HG02938 (cell line): Measurements from ENCODE around the gene ADGRG2.
"Not testable (repeated sequence)": the region's sequence is repeated elsewhere in the genome, so short reads cannot be mapped to it uniquely, and the experiment has no call there.

Experiments used
- ATAC-seq: cut with Tn5 transposase; IDR thresholded peaks from one replicate; pipeline ENCODE4 v1.9.1; 2021; ENCODE audit warnings: mild to moderate bottlenecking, moderate library complexity; ENCODE audit not compliant: unreplicated experiment

ADGRG2 gene

GRCh38 chrX:19007868-19008267 is 114.4 kb downstream of the ADGRG2 start:
- no peak for ATAC-seq

GRCh38 chrX:19007011-19007410 is 115.3 kb downstream of the ADGRG2 start:
- ATAC-seq, result no peak

- ATAC-seq, result no peak
Observed at GRCh38 chrX:19005909-19006308, 116.4 kb downstream of the ADGRG2 start.

- ATAC-seq, result no peak
Observed at GRCh38 chrX:19003756-19004155, 118.5 kb downstream of the ADGRG2 start.

DNA sequence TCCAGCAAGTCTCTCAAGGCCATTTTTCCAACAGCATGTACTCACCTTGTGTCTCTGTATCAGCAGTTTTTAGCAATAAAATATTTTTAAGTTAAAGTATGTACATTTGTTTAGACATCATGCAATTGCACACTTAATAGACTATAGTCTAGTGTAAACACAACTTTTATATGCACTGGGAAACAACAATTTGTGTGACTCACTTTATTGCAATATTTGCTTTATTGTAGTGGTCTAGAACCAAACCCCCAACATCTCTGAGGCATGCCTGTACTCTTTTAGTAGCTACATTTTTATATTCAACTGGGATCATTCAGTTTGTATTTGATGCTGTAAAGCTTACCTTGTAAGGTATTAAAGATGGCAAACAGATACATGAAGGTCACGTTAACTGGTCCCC is 123.6 kb downstream of the ADGRG2 start:
- no peak for ATAC-seq

DNA sequence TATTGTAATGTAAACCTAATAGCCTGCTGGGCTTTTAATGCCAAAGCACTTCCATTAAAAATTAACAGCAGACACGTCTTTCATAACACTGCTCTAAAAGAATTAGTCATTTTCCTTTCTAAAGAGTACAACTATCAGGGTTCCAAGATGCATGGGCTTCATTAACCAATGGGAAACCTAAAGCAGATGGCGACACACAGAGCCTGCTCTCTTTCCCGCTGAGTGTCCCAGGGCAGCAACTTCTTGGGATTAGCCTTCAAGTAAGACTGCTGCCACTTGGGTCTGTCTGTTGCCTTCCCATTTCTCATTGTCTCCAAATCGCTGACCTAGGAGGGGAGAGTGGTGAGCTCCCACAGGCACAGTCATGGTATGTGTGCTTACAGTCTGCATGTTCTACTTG is 124.4 kb downstream of the ADGRG2 start:
- no peak for ATAC-seq

- ATAC-seq, result no peak
Observed at GRCh38 chrX:18996536-18996935, 125.7 kb downstream of the ADGRG2 start.

DNA sequence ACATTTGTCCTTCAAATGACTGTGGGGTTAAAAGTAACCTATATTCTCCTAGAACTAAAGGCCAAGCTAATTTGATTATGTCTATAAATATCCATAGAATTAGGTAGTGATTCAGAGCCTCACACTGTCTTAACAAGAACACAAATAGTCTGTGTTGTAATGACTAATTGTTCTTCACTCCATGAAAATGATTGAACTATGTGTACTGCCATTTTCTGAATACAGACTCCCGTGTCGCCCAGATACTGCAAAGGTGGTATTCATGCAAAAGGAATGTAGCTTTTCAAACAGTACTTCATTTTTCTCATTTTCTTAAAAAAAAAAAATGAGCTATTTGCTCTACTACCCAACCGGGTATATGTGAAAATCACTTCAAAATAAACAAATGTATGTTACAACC is 127.0 kb downstream of the ADGRG2 start:
- ATAC-seq, result no peak

- ATAC-seq, result no peak
Observed at GRCh38 chrX:18994713-18995112, 127.6 kb downstream of the ADGRG2 start.

DNA sequence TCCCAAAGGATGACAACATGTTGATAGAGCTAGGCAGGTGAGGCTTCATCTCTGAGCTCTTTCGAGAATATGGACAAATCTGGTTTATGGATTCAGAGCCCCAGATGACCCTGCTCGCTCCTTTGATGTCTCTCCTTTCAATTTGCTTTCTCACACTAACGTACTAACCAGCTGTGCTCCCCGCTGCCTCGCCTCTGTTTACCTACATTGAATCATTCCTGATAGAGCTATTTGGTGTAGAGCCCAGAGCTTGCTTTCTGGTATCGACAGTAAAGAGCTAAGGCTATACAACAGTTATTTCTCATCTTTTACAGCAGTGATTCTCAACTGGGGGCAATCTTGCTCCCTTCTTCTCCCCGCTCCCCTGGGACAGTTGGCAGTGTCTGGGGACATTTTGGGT is 129.4 kb downstream of the ADGRG2 start:
- no peak for ATAC-seq

DNA sequence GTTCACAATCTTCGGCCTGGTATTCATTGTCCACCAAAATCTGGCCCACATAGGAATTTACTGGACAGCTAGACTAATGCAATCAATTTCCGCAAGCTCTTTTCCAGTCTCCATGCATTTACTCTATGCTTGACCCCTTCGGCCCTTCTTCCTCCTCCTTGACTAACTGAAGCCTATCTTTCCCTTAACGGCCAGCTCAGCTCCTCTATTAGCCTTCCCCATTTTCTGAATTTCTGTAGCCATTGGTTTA is 137.2 kb downstream of the ADGRG2 start:
- peak; percentile 7 for ATAC-seq

DNA sequence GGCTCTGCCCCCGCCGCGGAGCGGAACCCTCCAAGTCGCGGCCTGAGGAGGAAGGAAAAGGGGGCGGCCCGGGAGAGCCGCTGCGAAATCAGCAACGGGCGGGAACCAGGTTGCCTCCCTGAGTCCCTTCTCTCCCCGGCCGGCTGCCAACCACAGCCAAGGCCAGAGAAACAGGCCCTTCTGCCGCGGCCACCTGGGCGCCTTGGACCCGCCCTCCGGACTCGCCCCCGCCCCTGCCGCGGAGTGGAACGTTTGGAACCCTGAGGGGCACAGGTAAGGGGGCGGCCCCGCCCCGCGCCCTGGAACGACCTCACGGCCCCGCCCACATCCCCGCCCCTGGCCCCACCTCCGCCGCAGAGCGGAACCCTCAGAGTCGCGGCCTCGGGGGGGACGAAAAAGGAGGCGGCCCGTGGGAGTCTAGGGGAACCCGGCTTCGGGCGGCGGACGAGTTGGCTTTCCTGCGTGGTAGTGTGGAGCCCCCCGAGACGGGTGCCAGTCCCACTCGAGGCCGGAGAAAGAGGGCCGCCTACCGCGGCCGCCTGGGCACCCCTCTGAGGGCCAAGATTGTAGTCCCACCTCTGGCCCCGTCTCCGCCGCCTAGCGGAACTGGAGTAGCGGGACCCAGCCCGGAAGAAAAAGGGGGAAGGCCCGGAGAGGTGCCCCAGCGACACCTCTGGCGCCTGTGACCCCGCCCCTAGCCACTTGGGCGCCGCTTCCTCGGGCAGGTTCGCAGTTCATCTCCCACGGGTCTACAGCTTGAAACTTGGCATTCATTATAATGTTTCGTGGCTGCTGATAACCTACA is 137.7 kb downstream of the ADGRG2 start:
- ATAC-seq, result peak; percentile 83

GRCh38 chrX:18983666-18984380 is 138.4 kb downstream of the ADGRG2 start, which contains the start of gene PHKA2:
Gene PHKA2, minus strand, starts transcription at chrX:18984114. Its CDS starts 182 bp downstream, at chrX:18983932.
- peak; percentile 39 for ATAC-seq

- ATAC-seq, result no peak
Observed at GRCh38 chrX:18981124-18981807, 141.0 kb downstream of the ADGRG2 start.

GRCh38 chrX:18980262-18980661 is 142.0 kb downstream of the ADGRG2 start:
- ATAC-seq, result not testable (repeated sequence)

- no peak for ATAC-seq
Observed at GRCh38 chrX:18974993-18975392, 147.3 kb downstream of the ADGRG2 start.

- ATAC-seq, result no peak
Observed at GRCh38 chrX:18973527-18974192, 148.6 kb downstream of the ADGRG2 start.

- ATAC-seq, result no peak
Observed at GRCh38 chrX:18971506-18971905, 150.8 kb downstream of the ADGRG2 start.

DNA sequence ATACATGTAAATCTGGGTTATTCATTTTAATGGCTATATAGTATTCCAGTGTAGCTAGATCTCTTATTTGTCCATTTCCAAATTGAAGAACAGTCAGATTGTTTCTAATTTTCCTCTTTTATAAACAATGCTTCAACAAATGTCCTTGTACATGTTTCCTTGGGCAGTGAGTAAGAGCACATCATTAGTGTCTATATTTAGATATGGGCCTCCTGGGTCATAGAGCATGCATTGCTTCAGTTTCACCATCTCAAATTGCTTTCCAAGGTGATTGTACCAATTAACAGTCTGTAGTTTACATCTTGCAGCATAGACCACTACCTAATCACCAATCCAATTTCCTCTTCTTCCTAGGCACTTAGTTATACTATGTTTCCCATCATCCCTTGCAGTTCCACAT is 151.8 kb downstream of the ADGRG2 start:
- no peak for ATAC-seq

DNA sequence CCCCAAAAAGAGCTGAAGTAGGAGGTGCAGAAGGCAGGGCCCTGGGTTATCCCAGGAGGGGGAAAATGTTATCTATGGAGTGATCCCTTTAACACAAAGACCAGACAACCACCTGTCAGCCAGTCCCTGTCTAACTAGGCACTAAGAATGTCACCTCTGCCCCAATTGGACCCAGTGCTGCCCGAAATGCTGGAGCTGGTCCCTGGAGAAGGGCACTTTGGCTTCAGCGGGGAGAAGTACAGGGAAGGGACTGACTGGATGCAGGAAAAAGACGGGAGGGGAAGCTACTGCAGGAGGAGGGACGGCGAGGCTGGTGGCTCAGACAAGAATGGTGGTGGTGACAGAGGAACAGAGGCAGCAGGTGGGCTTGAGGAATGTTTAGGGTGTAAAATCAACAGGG is 155.6 kb downstream of the ADGRG2 start:
- no peak for ATAC-seq

GRCh38 chrX:18964901-18965300 is 157.4 kb downstream of the ADGRG2 start:
- ATAC-seq, result no peak
